Measurements from ENCODE around the gene CAV1. TPM values are rescaled to one million over a fixed set of nuclear protein-coding genes. Genes with fewer than 3 reads are reported as not detected.

Gene CAV1
- total RNA-seq, 1 experiment from 2014 or later = 20.2 TPM

DNA sequence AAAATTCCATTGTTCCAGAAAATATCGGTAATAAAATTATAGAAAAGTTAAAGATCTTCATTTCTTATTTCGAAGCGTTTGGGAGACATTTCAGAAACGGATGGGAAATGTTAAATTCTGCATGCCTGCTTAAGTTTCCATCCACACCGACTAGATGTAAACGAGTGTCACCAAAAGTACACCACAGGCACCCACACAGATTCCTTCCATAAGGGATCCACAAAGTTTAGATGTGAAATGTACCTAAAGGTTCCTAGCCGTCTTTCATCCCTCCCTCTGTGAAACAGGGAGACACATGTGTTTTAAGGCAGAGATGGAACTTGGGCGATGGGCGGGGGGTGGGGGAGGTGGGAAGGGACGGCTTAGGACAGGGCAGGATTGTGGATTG lies 621 bp upstream of the CAV1 start:
- H3K9me3 ChIP-seq (ENCODE audit: control insufficient read depth, low read depth, low read length) = no peaks in the 10 kb centered on the region
- H2BK20ac ChIP-seq (ENCODE audit: low read depth, low read length, poor library complexity, severe bottlenecking) = no peak overlapping the region
- H3K4me1 ChIP-seq (ENCODE audit: insufficient read depth, low read length) = peaks cover 4% of the 10 kb centered on the region; the same call in 1 of the 2 replicates
- TF ChIP-seq, protein P1, sequence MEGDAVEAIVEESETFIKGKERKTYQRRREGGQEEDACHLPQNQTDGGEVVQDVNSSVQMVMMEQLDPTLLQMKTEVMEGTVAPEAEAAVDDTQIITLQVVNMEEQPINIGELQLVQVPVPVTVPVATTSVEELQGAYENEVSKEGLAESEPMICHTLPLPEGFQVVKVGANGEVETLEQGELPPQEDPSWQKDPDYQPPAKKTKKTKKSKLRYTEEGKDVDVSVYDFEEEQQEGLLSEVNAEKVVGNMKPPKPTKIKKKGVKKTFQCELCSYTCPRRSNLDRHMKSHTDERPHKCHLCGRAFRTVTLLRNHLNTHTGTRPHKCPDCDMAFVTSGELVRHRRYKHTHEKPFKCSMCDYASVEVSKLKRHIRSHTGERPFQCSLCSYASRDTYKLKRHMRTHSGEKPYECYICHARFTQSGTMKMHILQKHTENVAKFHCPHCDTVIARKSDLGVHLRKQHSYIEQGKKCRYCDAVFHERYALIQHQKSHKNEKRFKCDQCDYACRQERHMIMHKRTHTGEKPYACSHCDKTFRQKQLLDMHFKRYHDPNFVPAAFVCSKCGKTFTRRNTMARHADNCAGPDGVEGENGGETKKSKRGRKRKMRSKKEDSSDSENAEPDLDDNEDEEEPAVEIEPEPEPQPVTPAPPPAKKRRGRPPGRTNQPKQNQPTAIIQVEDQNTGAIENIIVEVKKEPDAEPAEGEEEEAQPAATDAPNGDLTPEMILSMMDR (conservative IDR thresholded peaks at IDR 0.05) = no peak
- H2BK12ac ChIP-seq (ENCODE audit: insufficient read length, low read depth, low read length) = no peak overlapping the region
- no peak overlapping the region for H3K14ac ChIP-seq (ENCODE audit: insufficient read depth, low read length)
- peaks cover 49 to 58% of the 10 kb centered on the region in 2 experiments for H3K4me1 Mint-ChIP-seq
- H3K27me3 Mint-ChIP-seq (ENCODE audit: low read depth) = peaks cover 19% of the 10 kb centered on the region
- H3K27ac Mint-ChIP-seq = no peak overlapping the region
- no peak overlapping the region for H4K5ac ChIP-seq (ENCODE audit: insufficient read length, low read depth, low read length)
- H3K18ac ChIP-seq (ENCODE audit: insufficient read length, low read depth, low read length) = no peak overlapping the region
- no peak overlapping the region for H3K56ac ChIP-seq (ENCODE audit: insufficient read length, low read depth, low read length)
- H4K91ac ChIP-seq (ENCODE audit: insufficient read length, low read depth, low read length) = no peak overlapping the region
- H3K4me2 ChIP-seq (ENCODE audit: insufficient read depth, insufficient read length, low read length) = peak overlapping the region; percentile 90
- H3K79me1 ChIP-seq (ENCODE audit: insufficient read depth, low read depth, low read length, poor library complexity, severe bottlenecking) = no peaks in the 10 kb centered on the region
- H2BK120ac ChIP-seq (ENCODE audit: low read depth, low read length, poor library complexity, severe bottlenecking) = no peak overlapping the region
- peak overlapping the region; percentile 59 for H3K9ac ChIP-seq (ENCODE audit: extremely low read depth, insufficient read length, low read length)
- no peak overlapping the region for H3T11ph ChIP-seq (ENCODE audit: low read length)
- no peak overlapping the region for H2AK5ac ChIP-seq (ENCODE audit: insufficient read length, low read length)
- H3K27me3 ChIP-seq (ENCODE audit: insufficient read depth, low read length) = no peaks in the 10 kb centered on the region
- no peak overlapping the region for H3K23ac ChIP-seq (ENCODE audit: insufficient read length, low read depth, low read length)
- H3K23me2 ChIP-seq (ENCODE audit: insufficient read length, low read depth, low read length, poor library complexity, severe bottlenecking) = peaks cover 20% of the 10 kb centered on the region
- H4K8ac ChIP-seq (replicated peaks; ENCODE audit: insufficient read length, low read depth, low read length) = no peak overlapping the region
- H3K4ac ChIP-seq (ENCODE audit: low read depth, low read length) = no peak overlapping the region
- no peak overlapping the region for H2AFZ ChIP-seq (ENCODE audit: low read length)
- H3K9me3 Mint-ChIP-seq = no peaks in the 10 kb centered on the region
- no CpG with 5 or more reads among the region's 10 CpGs for WGBS (ENCODE audit: extremely low coverage, insufficient read length, low lambda C conversion rate)
- no peaks in the 10 kb centered on the region for H3K79me2 ChIP-seq (ENCODE audit: insufficient read depth, low read length)
- no peak overlapping the region for H2BK15ac ChIP-seq (ENCODE audit: low read depth, low read length)
- no peak overlapping the region for H2BK5ac ChIP-seq (ENCODE audit: insufficient read length, low read length)
- H4K20me1 ChIP-seq (ENCODE audit: control insufficient read depth, insufficient read depth, insufficient read length) = no peaks in the 10 kb centered on the region
- no peak for DNase-seq
- no peak overlapping the region for H3K27ac ChIP-seq (ENCODE audit: insufficient read length, low read depth, low read length)
- peak overlapping the region; percentile 84 to 97 for H3K4me3 Mint-ChIP-seq
- H3K36me3 Mint-ChIP-seq (ENCODE audit: insufficient read depth in 1 of 3, low read depth in 3 of 3) = no peaks in the 10 kb centered on the region

Data from H9 (cell line).